NCI-H2227 treated with DMSO at 0.1 percent for 48 hours (cell line): ENCODE measurements around the gene DET1.
"Not testable (repeated sequence)": the region's sequence is repeated elsewhere in the genome, so short reads cannot be mapped to it uniquely, and the experiment has no call there.

Source experiments
- DNase-seq: peaks from one replicate; lab custom pipeline; 2025; lab: John Stamatoyannopoulos, UW

The DET1 gene

DNA sequence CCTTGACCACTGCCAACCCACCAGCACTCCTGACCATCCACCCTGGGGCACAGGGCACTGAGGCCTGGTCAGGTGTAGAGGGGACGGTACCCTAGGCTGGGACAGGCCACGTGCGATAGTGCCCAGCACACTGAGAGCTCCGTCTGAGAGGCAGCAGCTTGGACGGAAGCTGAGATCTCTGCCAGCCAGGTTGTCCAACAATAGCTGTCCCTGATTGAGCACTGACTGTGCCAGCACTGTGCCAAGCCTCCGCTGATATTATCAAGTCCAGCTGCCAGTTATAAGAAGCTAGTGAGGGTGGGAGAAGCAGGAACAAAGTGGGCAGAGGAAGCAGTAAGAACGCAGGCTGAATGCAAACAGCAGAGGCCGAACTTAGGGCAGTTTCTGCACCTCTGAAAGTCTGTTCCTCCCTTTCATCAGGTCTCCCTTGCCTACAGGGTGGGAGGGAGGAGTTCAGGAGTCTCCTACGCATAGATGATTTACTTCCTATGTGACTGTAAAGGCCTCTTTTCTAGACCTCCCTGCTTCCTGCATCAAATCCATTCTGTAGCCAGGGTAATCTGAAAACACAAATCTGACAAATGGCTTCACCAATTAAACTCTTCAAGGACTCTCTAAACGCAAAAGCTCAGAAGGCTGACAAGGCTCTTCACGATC is 49.2 kb downstream of the DET1 start:
- DNase-seq, result no peak

DNA sequence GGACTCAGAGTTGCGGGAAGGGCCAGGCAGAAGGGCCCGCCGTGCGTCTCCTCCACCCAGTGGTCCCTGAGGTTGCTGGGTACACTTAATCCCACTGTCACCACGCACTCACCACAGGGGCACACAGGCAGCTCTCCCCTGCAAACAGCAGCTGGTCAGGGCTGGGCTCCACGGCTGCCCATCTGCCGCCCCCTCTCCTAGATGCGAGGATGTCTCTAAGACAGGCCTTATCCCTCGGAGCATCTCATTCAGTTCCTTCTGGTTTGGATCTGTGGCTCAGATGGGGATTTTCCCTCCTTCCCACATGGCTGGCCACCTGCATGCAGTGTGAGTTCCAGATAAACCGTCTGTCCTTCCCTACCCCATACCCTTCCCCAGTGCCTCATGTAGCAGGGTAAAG is 52.6 kb downstream of the DET1 start:
- DNase-seq, result no peak

DNA sequence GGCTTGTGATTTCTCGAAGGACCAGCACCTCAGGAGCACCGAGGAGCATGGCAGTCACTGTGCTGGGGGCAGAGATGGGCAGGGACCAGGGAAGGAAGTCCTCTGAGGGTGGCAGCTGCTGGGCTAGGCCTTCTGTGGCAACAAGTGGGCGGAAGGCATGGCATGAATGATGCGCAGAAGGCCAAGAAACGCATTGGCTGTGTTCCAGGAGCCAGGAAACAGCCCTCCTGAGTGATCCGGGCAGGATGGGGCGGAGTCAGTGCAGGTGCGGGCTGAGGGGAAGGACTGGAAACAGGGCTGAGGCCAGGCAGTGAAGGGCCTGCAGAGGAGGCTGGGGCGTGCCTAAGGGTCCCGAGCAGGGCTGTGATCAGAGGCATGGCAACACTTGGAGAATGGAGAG is 55.3 kb downstream of the DET1 start:
- DNase-seq, result no peak

DNA sequence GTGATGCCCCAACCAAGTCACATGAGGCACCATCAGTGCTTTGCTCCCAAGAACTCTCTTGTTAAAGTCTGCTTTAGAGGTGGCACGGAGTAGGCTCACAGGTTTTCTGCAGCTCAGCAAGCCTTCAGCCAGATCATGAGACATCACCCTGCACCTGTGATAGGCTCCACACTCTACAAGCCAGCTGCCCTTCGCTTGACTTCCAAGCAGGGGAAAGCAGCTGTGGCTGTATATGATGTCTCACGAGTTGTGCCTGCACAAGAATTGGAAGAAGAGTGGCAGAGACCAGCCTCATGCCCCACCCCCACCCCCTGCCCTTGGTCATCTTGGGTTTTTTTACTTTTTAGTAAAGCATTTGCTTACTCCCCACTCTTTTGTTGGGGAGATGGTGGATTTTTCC is 56.4 kb downstream of the DET1 start:
- no peak for DNase-seq

DNA sequence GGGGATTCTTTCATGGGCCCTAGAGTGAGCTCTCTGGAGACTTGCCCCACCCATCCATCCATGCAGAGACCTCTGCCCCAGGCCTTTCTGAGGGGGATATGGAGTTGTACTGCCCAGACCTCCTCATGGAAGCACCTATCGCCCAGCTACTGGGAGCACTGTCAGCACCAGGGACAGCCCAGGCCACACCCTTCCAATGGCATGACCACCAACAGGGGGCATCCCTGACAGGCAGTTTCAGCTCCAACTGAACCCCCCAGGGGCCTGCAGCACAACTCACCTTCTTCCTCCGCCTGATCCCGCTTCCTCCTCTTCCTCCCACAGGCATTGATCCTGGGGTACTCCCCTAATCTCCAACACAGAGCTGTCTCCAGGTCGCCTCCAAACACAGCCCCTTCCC is 57.2 kb downstream of the DET1 start:
- DNase-seq, result no peak

DNA sequence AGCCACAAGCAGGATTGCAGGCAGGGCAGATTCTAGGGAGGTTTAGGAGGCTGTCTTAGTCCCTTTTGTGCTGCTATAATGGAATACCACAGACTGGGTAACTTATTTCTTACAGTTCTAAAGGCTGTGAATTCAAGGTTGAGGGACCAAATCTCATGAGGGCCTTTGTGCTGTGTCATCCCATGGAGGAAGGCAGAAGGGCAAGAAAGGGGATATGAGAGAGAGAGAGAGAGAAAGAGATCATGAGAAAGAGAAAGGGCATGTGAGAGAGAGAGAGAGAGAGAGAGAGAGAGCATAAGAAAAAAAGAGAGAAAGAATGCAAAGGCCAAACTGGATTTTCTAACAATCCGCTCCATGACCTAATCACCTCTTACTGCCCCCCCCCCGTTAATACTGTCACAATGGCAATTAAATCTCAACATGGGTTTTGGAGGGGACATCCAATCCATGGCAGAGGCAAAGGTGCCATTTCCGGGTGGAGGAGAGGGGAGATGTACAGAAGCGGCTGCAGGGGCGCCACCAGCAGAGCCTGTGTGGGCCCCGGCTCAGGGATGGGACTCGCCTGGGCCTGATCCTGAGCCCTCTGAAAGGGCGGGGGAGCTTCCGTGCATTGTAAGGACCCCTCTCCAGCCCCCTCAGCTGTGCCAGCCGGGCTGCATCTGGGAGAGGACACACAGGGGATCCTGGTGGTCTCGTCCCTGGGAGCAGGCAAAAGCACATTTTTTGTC is 58.5 kb downstream of the DET1 start:
- DNase-seq, result no peak

DNA sequence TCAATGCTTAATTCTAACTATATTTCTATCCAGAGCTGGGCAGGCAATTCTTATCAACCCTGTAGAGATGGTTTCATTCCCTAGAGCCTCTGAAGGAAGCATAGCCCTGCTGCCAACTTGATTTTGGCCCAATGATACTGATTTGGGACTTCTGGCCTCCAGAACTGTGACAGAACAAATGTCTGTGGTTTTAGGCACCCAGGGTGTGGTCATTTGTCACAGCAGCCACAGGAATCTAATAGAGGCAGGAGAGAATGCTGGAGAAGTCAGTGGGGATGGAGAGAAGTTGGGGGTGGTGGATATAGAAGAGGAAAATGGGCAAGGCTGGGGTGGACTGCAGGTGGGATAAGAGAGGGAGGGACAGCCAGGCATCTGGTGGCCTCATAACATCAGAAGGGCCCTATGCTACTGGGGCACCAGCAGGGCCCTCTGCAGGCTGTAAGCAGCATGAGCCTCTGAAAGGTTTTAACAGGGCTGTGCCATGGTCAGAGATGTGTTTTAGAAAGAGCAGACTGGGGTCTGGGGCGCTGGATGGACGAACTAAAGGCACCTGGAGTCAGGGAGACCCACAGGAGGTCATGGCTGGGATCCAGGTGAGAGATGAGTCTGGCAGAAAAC is 59.2 kb downstream of the DET1 start:
- no peak for DNase-seq

DNA sequence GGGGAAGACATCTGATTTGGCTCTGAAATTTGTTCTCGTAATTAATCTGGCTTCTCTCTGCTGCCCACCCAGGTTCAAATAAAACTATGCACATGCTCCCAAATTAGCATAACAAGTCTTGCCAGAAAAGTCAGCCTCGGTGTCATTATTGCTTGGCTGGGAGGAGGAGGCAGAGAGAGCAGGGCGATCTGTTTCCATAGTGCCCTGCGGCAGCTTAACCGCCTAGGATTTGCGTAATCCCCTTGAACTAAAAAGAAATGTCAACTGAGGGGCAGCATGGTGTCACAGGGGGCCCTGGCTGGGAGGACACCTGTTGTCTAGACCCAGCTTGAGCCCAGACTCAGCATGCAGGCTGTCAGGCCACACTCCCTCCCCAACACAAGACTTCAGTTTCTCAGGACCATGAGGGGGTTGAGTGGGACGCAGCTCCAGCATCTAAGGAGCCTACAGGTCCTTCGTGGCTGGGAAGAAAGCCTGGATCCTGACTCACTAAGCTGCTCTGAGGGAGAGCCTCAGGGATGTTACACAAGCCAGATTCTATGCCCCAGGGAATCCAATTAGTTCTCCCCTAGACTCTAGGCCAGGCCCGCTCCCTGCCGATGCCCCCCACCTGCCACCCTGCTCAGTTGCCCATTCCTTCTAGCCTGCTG is 61.7 kb downstream of the DET1 start:
- no peak for DNase-seq

DNA sequence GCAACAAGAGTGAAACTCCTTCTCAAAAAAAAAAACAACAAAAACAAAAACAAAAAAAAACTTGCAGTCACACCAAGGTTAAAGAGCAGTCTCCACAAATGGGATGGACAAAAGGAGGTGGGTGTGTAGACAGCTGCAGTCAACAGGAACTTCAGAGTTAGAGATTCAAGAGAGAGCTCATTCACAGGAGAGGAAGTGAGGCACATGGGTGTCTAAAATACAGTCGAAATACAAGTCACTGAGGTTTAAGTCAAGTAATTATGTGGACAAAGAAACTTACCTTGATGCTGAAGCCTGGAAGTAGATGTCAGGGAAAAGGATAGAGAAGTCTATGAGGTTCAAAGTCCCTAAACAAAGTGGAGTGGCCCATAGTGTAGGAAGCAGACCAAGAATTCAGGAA is 64.2 kb downstream of the DET1 start:
- DNase-seq, result no peak

DNA sequence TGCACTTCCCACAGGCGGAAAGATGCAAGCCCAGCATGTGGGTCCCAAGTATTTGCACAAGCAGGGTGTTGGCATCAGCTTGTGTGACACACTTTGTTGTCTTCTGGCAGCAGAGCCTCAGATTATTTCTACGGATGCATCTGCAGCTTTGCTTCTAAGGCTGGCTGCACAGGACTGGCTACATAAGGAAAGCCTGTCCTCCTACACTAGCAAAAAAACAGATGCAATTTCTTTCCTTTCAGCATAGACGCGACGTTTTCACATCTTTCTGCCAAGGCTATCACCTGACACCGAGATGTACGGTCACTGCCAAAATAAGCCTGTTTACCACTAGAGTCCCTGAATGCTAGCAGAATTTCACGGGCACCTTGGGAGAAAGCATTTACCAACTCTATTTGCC is 65.5 kb downstream of the DET1 start:
- DNase-seq, result no peak

DNA sequence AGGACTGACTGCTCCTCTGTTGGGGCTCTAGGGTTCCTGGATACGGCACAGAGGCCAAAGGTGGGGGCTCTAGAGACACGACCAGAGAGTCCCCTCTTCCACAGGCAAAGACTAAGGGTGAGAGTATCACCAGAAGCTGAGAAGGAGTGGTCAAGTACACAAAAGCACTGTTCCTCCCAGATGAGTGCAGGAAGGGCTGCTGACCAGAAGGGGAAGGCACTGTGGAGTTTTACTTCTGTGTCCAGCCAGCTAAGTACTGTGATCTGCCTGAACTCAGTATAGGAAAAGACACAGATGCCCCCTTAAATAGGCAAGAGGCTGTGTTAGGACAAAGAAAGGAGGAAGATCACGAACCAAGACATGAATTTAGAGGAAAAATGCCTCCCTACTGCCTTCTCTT is 67.3 kb downstream of the DET1 start:
- no peak for DNase-seq

DNA sequence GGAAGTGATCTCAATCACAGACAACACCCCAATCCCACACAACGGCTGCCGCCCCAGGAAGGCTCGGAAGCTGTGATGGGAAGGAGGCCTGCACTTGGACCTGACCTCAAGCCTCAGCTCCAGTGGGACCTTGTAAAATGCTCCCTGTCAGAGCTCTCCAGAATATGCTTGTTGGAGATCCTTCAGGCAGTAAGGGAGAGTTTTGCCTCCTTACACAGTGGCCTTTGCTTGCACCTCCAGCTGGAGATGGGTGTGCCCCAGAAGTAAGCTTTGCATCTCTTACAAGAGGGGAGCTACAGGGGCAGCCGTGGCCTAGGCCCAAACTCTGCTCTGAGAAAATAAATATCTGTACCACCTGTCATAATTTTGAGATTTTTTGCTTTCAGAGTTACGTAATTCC is 68.6 kb downstream of the DET1 start:
- no peak for DNase-seq

DNA sequence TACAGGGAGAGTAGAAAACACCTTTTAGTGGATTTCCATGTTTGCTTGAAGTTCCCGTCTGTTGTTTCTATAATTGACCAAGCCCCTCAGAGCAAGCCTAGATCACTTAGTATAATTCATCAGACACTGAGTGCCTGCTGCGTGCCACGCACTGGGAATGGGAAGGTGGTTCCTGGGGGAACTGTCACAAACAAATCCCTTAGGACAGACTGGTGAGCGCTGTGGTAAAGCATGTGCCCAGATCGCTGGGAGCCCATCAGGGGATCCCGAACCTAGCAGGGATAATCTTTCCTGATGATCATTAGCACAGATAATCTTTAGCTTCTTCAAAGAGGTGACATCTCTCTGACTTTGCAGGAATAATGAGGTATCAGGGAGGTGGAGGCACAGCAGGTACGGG is 69.4 kb downstream of the DET1 start:
- DNase-seq, result no peak

DNA sequence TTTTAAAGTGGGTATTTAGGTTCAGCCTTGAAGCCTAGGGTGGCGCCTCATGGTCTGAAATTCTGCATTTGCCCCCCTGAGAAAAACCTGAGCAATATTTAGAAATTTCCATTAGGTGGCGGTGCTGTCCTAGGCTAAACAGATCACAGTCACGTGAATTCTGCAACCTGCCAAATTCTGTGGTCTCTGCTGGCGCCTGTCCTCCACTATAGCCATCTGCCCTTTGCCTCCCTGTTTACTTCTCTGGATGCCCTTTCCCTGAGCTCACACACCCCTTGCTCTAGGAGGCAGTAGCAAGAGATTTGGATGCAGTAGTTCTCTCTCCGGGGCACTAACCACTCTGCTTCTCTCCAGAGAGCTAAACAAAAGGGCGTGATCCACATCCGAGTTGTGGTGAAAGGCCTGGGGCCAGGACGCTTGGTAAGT is 69.8 kb downstream of the DET1 start:
- DNase-seq, result peak; percentile 46

DNA sequence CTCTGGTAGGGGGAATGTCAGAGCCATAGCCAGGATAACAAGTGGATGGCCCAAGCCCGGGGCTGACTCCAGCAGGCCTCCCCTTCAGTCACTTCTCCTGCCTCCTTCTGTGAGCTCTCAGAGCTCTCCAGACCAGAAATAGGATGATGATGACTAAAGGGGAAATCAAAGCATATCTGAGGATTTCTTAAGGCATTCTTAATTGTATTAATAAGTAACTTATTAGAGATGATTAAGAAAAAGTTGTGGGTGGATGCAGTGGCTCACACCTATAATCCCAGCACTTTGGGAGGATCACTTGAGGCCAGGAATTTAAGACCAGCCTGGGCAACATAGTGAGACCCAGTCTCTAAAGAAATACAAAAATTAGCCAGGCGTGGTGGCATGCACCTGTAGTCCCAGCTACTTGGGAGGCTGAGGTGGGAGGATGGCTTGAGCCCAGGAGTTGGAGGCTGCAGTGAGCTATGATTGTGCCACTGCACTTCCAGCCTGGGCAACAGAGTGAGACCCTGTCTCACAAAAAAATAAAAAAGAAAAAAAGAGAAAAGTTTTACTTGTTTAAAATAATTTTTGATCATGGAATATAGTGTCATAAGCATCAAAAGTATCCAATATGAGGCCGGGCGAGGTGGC is 72.7 kb downstream of the DET1 start:
- not testable (repeated sequence) for DNase-seq

DNA sequence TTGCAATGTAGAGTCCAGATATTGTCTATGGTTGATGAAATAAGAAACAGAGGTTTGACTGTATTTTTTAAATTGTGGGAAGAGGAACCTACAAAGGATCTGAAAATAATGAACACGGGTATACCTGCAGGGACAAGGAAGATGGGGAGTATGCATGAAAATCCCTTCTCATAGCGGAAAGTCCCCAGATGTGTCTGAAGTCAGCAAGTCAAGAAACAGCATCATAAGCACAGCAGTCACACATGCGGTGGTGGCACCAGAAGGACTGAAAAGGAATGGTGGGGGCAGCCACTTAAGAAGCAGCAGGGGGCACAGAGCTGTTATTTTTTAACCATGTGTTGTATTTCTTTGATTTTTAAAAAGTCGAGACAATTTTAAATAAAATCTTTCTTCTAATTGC is 74.3 kb downstream of the DET1 start:
- no peak for DNase-seq

DNA sequence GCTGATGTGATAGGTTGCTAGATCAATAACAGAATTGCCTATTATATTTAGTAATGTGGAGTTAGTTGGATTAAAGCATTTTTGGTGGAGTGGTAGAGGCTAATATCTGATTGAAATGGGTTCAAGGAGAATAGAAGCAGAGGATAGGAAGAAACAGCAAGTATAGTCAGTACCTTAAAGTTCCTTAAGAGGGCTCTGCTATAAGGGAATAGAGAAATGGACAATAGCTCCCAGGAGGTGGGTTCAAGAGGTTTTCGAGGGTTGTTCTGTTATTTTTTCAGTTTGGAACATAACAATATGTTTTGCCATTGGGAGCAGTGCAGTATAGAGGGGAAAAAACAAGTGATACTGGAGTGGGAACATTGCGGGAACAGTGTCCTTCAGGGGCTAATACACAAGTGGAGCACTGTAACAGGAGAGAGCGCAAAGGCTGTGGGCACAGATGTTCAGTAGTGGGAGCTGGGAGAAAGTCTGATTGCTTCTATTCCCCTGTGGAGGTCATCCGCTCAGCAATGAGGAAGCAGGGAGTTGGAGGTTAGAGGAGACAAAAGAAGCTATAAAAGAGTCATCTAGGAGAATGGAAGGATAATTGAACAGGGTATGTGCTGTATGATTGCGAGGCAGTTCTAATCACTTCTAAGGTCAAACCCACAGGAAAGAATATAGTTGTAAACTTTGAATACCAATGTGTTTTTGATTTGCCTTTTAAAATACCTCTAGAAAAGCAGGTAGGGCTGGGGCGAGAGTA is 75.7 kb downstream of the DET1 start:
- DNase-seq, result peak; percentile 10

DNA sequence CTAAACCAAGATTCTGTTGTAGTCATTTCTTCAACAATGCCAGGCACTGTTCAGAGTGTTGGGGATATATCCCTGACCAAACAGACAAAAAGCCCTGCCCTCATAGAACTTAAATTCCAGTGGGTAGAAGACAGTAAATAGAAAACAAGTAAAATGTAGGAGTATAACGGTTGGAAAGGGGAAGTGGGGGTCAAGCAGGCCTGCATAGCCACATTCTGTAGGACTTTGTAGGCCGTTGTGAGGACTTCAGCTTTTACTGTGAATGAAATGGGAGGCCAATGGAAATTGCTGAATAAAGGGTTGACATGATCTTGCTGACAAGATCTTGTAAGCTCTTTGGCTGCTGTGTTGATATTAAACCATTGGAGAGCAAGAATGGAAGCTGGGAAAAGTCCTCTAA is 77.2 kb downstream of the DET1 start:
- DNase-seq, result no peak

DNA sequence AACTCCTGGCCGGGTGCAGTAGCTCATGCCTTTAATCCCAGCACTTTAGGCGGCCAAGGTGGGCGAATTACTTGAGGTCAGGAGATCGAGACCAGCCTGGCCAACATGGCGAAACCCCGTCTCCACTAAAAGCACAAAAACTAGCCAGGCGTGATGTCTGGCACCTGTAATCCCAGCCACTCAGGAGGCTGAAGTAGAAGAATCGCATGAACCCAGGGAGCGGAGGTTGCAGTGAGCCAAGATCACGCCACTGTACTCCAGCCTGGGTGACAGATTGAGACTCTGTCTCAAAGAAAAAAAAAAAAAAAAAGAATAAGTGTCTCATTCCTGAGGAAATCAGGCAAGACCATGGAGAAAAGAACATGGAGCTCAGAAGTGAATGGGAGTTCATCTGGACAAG is 77.8 kb downstream of the DET1 start:
- not testable (repeated sequence) for DNase-seq

DNA sequence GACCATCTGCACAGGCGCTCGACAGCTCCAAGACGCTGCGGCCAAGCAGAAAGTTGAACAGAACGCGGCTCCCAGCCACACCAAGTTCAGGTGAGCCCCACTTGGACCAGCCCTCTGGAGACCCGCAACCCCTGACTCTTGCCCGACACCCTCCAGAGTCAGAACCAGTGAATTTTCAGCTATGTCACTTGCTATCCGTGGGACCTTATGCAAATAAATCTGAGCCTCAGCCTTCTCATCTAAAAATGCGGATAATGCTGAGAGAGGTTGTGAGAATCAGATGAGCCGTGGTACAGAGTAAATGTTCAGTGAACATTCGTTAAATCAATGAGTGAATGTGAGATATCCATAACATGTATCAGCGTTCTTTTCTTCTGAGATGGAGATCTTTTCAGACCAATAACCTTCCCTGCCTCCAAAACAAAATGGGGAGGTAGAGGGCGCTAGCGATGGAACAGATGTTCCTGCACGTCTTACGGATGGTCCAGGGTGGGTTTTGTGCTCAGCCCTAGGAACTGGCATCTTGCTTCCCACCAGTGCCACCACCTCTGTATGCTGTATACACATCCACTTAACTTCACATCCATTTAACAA is 78.4 kb downstream of the DET1 start:
- no peak for DNase-seq
